Fibroblast of villous mesenchyme (primary cell): ENCODE measurements around the gene CD93. TPM values are rescaled to one million over a fixed set of nuclear protein-coding genes. Genes with fewer than 3 reads are reported as not detected.

Source experiments
- DNase-seq: peaks from one replicate; pipeline ENCODE4 v3.0.0-alpha.2; 2010; ENCODE audit warnings: low read depth
- H3K4me3 ChIP-seq: 2 replicates; pipeline ENCODE4 v1.5.1; 2011; ENCODE audit warnings: low read depth, mild to moderate bottlenecking, low read length
- CTCF ChIP-seq: IDR thresholded peaks from 2 replicates; pipeline ENCODE4 v1.5.1; 2012; ENCODE audit warnings: low read depth, mild to moderate bottlenecking, low read length; ENCODE audit not compliant: insufficient read depth
- total RNA-seq: library from RNA; depleted of rRNA; stranded (reverse); fragments of >200 nt; gene quantifications from 2 replicates; pipeline ENCODE4 v1.2.3, GENCODE V29; 2012

CD93 gene
- total RNA-seq, 1 donor = under 0.01 TPM

GRCh38 chr20:23047001-23047737 lies 39.0 kb downstream of the CD93 start:
- TF ChIP-seq CTCF = no peak
- H3K4me3 ChIP-seq = peak overlapping the region; percentile 54

DNA sequence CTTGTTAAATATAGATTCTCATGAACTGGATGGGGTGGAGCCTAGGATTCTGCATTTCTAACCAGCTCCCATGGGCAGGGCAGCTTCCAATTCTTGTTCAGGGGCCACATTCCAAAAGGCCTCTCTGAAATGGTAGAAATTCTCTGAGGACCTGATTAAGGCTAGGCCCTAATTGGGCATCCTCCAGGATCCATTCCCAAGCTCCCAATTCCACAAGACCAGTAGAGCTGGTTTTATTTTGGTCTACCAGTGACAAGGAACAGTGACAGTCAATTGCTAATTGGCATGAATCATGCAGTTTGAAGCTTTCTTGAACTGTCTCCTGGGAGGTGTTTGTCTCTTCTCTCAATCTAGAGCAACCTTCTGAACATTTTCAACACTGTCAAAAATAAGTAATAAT lies 39.7 kb downstream of the CD93 start:
- H3K4me3 ChIP-seq = peak overlapping the region; percentile 9
- no peak for TF ChIP-seq CTCF
- no peak for DNase-seq

More at GRCh38 chr20:23047001-23047737, 39.0 kb downstream of the CD93 start:
- no peak for DNase-seq

DNA sequence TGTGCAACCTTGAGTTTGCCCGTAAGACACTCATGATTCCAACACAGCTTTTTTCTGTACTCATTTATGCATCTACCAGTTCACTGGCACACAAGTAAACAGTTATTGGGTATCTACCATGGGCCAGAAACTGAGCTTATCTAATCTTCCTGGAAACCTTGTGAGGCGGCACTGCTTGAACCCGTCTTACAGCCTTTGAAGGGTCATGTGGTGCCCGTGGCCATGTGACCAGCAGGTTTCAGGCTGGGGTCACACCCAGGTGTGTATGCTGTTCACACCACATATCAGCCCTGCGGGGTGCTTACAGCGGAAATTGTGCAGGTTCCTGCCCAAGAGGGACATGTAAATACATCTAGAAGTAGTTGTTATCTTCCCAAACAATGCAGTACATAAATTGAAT lies 42.7 kb downstream of the CD93 start:
- H3K4me3 ChIP-seq = no peak overlapping the region
- no peak for TF ChIP-seq CTCF
- DNase-seq = no peak

- no peak overlapping the region for H3K4me3 ChIP-seq
- TF ChIP-seq CTCF = no peak
- DNase-seq = no peak
Observed at GRCh38 chr20:23042270-23042669, 43.9 kb downstream of the CD93 start.

- no peak overlapping the region for H3K4me3 ChIP-seq
- no peak for TF ChIP-seq CTCF
- no peak for DNase-seq
Observed at GRCh38 chr20:23039885-23040508, 46.1 kb downstream of the CD93 start.

DNA sequence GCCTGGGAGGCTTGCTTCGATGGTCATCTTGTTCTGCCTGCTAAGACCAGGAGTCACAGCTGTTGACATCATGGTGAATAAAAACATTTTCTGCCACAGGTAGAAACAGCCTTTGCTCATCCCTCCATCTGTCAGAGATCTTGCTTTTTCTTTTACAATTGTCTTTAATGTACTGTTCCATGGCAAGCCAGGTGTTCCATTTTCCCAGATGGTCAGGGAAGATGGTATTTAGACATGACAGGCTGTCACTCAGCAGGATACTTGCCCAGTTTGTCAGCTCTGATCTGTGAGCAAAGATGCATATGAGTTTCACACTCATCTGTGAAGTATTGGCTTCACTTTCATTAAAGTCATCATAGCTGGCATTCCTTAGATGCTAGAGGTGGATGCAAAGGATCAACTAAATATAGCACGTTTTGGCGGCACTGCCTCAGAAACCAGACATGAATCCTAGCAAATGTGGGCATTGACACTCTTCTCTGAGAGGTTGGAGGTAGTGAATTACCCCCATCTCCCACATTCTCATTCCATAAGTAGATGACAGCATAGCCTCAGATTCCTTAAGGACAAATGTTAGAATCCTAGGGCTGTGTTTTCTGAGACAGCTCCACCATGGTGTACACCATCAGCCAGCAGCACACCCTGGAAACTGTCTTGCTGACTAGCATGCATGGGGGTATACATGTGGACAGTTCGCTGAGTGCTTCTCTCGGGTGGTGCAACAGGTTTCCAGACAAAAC lies 46.8 kb downstream of the CD93 start:
- no peak for DNase-seq
- TF ChIP-seq CTCF = no peak
- no peak overlapping the region for H3K4me3 ChIP-seq
